22Rv1 (cell line): ENCODE results near the gene C17orf75.
"Not testable (repeated sequence)": the region's sequence is repeated elsewhere in the genome, so short reads cannot be mapped to it uniquely, and the experiment has no call there.

Experiments
- H3K27ac ChIP-seq: fragments of 450-650 bp; 2 replicates; pipeline ENCODE4 v1.5.1; 2017
- ZFX ChIP-seq: fragments of 450-650 bp; IDR thresholded peaks from 2 replicates; pipeline ENCODE4 v1.6.1; 2017; ENCODE audit warnings: antibody characterized with exemption, borderline replicate concordance
- TF ChIP-seq, protein P1 (sequence below): fragments of 450-650 bp; IDR thresholded peaks from 2 replicates; pipeline ENCODE4 v1.5.1; 2017; ENCODE audit warnings: mild to moderate bottlenecking

Gene C17orf75

DNA sequence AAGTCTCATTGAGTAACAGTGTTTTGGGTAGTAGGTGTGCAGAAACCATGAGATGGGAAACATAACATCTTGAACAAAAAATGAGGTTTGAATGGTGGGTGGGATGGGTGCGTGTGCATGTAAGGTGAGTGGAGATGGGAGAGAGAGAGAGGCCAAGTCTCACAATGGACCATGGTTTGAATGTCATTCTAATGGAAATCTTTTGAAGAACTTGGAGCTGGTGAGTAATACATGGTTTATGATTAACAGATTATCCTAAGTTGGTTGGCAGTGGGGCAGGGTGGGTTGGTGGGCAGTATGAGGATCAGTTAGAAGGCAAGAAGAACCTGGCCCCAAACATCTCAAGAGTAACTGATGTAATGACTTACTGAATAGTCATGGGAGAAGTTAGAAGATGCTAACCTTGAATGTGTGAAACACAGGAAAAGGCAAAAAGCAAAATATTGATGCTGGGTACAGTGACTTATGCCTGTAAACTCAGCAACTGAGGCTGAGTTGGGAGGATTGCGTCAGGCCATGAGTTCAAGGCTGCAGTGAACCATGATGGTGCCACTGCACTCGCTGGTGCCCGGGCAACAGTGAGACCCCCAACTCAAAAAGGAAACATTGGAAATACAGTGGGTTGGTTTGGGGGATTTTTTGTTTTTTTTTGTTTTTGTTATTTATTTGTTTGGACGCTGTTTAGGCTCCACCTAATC is 40.7 kb upstream of the C17orf75 start:
- H3K27ac ChIP-seq, result peak overlapping the region; percentile 52
- TF ChIP-seq ZFX, result no peak
- TF ChIP-seq, protein P1, sequence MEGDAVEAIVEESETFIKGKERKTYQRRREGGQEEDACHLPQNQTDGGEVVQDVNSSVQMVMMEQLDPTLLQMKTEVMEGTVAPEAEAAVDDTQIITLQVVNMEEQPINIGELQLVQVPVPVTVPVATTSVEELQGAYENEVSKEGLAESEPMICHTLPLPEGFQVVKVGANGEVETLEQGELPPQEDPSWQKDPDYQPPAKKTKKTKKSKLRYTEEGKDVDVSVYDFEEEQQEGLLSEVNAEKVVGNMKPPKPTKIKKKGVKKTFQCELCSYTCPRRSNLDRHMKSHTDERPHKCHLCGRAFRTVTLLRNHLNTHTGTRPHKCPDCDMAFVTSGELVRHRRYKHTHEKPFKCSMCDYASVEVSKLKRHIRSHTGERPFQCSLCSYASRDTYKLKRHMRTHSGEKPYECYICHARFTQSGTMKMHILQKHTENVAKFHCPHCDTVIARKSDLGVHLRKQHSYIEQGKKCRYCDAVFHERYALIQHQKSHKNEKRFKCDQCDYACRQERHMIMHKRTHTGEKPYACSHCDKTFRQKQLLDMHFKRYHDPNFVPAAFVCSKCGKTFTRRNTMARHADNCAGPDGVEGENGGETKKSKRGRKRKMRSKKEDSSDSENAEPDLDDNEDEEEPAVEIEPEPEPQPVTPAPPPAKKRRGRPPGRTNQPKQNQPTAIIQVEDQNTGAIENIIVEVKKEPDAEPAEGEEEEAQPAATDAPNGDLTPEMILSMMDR, result no peak

DNA sequence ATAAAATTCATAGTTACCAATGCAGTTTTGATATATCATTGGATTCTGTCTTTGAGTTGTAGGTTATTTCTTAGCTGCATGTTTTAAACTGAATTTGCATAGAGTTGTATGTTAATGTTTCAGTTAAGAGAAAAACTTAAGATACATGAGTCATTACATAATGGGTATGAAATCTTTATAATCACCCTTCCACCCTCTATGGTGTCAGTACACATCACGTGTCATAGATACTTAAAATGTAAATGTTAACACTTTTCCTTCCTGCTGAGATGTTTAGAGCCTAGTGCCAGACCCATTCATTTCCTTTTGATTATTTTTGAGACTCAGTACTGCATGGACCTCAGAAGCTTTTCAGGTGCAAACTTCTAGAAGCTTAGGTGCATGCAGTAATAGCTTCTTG is 28.5 kb upstream of the C17orf75 start:
- H3K27ac ChIP-seq, result no peak overlapping the region
- TF ChIP-seq ZFX, result no peak
- TF ChIP-seq, protein P1, result no peak

DNA sequence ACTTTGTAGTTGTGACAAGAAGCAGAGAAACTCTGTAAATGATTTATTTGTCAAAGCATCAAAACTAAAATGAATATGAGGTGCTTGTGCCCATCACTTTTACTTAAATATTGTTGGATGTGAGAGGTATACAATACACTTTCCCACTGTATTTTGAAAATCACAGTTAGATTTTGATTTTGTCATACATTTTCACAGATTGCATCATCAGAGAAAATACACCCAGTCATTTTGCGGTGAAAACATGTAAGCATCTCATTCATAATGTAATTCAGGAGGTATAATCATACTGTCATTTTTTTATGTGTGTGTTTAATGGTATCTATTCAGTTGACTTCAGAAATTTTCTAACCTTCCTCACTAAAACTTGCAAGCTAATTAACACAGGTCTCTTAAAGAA is 19.3 kb upstream of the C17orf75 start:
- no peak overlapping the region for H3K27ac ChIP-seq
- no peak for TF ChIP-seq ZFX
- TF ChIP-seq, protein P1, result no peak

DNA sequence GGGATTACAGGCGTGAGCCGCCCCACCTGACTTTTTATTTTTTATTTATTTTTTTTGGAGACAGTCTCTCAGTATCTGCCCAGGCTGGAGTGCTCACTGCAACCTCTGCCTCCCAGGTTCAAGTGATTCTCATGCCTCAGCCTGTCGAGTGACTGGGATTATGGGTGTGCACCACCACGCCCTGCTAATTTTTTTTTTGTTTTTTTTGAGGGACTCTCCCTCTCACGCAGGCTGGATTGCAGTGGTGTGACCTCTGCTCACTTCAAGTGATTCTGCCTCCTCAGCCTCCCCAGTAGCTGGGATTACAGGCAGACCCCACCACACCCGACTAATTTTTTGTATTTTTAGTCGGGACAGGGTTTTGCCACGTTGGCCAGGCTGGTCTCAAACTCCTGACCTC is 15.6 kb upstream of the C17orf75 start:
- H3K27ac ChIP-seq, result peak overlapping the region; percentile 37; the same call in 1 of the 2 replicates
- TF ChIP-seq, protein P1, result no peak
- no peak for TF ChIP-seq ZFX

DNA sequence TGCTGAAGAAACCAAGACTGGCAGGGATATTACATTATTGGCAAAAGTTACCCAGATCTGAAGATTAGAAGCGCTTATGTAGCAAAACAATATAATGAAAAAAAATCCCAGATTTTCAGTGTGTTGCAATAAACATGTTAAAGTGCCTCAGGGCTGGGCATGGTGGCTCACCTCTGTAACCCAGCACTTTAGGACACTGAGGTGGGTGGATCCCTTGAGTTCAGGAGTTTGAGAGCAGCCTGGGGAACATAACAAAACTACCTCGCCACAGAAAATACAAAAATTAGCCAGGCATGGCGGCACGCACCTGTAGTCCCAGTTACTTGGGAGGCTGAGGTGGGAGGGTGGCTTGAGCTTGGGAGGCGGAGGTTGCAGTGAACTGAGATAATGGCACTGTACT is 14.8 kb upstream of the C17orf75 start:
- H3K27ac ChIP-seq, result peak overlapping the region; percentile 25; the same call in 1 of the 2 replicates

DNA sequence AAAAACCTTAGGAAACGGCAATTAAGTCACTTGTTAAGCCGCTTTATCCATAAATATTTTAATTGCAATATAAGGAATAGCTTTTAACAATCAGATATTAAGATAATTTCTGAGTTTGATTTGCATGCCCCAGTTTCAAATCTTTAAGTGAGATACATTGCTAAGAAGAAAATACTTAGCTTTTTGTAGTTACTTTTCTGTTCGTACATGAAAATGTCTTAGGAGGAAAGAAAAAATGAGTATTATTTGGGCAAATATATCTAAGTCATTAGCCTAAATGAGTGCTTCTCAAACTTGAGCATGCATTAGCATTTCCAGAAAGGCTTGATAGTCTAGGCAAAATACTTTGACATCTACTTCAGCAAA is 14.4 kb upstream of the C17orf75 start:
- H3K27ac ChIP-seq, result peak overlapping the region; percentile 25; the same call in 1 of the 2 replicates
- no peak for TF ChIP-seq ZFX
- TF ChIP-seq, protein P1, result no peak

More for the DNA sequence above, 14.8 kb upstream of the C17orf75 start:
- no peak for TF ChIP-seq ZFX
- TF ChIP-seq, protein P1, result no peak

DNA sequence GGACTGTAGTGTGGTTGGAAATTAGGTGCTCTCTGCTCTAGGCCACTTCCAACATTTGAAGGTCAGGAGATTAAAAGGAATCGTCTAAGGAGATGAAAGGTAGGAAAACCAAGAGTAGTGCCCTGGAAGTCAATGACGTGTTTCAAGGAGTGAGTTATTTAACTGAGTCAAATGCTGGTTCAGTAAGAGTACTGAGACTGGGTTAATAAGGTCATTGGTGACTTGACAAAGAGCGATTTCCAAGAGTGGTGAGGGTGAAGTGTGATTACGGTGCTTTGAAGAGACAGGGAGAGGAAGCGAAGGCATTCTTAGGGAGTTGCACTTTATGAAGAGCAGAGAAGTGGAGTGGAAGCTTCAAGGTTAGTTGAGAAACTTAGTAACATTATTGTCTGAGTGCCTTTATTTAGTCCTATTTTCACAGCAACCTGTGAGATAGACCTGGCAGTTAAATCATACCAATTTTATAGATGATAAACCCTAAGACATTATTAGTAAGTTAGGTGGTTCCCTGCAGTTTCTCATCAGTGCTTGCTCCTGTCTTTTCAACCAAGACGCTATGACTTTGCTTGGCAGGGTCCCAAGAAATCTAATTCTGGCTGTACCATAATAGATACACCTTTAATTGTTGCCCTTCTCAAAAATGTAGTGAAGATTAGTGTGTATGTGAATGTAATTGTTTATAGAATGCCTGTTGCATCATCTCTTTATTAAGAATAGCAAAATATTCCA is 13.8 kb upstream of the C17orf75 start:
- no peak for TF ChIP-seq ZFX
- TF ChIP-seq, protein P1, result no peak
- peak overlapping the region; percentile 25; the same call in 1 of the 2 replicates for H3K27ac ChIP-seq

DNA sequence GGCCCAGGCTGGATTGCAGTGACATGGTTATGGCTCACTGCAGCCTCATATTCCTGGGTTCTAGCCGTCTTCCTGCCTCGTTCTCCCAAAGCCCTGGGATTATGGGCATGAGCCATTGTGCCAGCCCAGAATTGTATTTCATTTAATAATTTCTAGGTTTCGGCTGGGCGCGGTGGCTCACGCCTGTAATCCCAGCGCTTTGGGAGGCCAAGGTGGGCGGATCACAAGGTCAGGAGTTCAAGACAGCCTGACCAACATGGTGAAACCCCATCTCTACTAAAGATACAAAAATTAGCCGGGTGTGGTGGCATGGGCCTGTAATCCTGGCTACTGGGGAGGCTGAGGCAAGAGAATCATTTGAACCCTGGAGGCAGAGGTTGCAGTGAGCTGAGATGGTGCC is 10.8 kb upstream of the C17orf75 start:
- not testable (repeated sequence) for H3K27ac ChIP-seq
